Amygdala (tissue), 56 donors: ENCODE measurements around the gene GRM8.
"Not testable (repeated sequence)": the region's sequence is repeated elsewhere in the genome, so short reads cannot be mapped to it uniquely, and the experiment has no call there.

Experiments
- DNase-seq, 56 donors: peaks; one replicate each; lab custom pipeline; 2025; lab: John Stamatoyannopoulos, UW

The GRM8 gene

GRCh38 chr7:126953461-126953860 is 299.3 kb downstream of the GRM8 start:
- no peak for DNase-seq

- DNase-seq, result no peak
Measured at GRCh38 chr7:126948664-126949063, 304.1 kb downstream of the GRM8 start.

GRCh38 chr7:126940723-126941307 is 311.9 kb downstream of the GRM8 start:
- no peak for DNase-seq

GRCh38 chr7:126937171-126937570 is 315.6 kb downstream of the GRM8 start:
- DNase-seq, result no peak

- DNase-seq, result no peak
Measured at GRCh38 chr7:126931581-126931980, 321.2 kb downstream of the GRM8 start.

- no peak for DNase-seq
Measured at GRCh38 chr7:126930166-126930565, 322.6 kb downstream of the GRM8 start.

GRCh38 chr7:126924477-126924876 is 328.3 kb downstream of the GRM8 start:
- no peak for DNase-seq

GRCh38 chr7:126911627-126912026 is 341.1 kb downstream of the GRM8 start:
- not testable (repeated sequence) for DNase-seq

GRCh38 chr7:126908564-126908963 is 344.2 kb downstream of the GRM8 start:
- DNase-seq, result not testable (repeated sequence)

- not testable (repeated sequence) for DNase-seq
Measured at GRCh38 chr7:126907657-126908056, 345.1 kb downstream of the GRM8 start.

- DNase-seq, result not testable (repeated sequence)
Measured at GRCh38 chr7:126905255-126905654, 347.5 kb downstream of the GRM8 start.

- not testable (repeated sequence) for DNase-seq
Measured at GRCh38 chr7:126901041-126901765, 351.5 kb downstream of the GRM8 start.

GRCh38 chr7:126887980-126888379 is 364.8 kb downstream of the GRM8 start:
- peak in 2 of 56 donors; percentile 3 to 16 for DNase-seq

- DNase-seq, result not testable (repeated sequence)
Measured at GRCh38 chr7:126887560-126887959, 365.2 kb downstream of the GRM8 start.

- DNase-seq, result not testable (repeated sequence)
Measured at GRCh38 chr7:126882730-126883129, 370.0 kb downstream of the GRM8 start.

GRCh38 chr7:126881908-126882307 is 370.8 kb downstream of the GRM8 start:
- DNase-seq, result not testable (repeated sequence)

- DNase-seq, result no peak
Measured at GRCh38 chr7:126881315-126881714, 371.4 kb downstream of the GRM8 start.

GRCh38 chr7:126876536-126876935 is 376.2 kb downstream of the GRM8 start:
- not testable (repeated sequence) for DNase-seq

- no peak for DNase-seq
Measured at GRCh38 chr7:126856691-126857291, 395.9 kb downstream of the GRM8 start.

- DNase-seq, result no peak
Measured at GRCh38 chr7:126845331-126845730, 407.4 kb downstream of the GRM8 start.

GRCh38 chr7:126843883-126844282 is 408.9 kb downstream of the GRM8 start:
- no peak for DNase-seq

GRCh38 chr7:126843336-126843735 is 409.4 kb downstream of the GRM8 start:
- DNase-seq, result peak in 13 of 56 donors; percentile 2 to 50 (median 7)
